Measurements from ENCODE around the gene AMOTL2. TPM values are rescaled to one million over a fixed set of nuclear protein-coding genes. Genes with fewer than 3 reads are reported as not detected.

The AMOTL2 gene
- total RNA-seq, 1 experiment from 2014 or later, result 30.9 TPM

- Histone ChIP-seq H3K18ac (ENCODE audit: insufficient read length, low read depth, low read length) (no peak overlapping the region), H3K27ac (ENCODE audit: insufficient read length, low read depth, low read length) (no peak overlapping the region), H2AFZ (ENCODE audit: low read length) (no peak overlapping the region), H2BK20ac (ENCODE audit: low read depth, low read length, poor library complexity, severe bottlenecking) (no peak overlapping the region), H3K4ac (ENCODE audit: low read depth, low read length) (no peak overlapping the region), H3T11ph (ENCODE audit: low read length) (no peak overlapping the region), H2BK120ac (ENCODE audit: low read depth, low read length, poor library complexity, severe bottlenecking) (no peak overlapping the region), H3K9me3 (ENCODE audit: control insufficient read depth, low read depth, low read length) (no peaks in the 10 kb centered on the region), H3K23me2 (ENCODE audit: insufficient read length, low read depth, low read length, poor library complexity, severe bottlenecking) (no peaks in the 10 kb centered on the region), H4K20me1 (ENCODE audit: control insufficient read depth, insufficient read depth, insufficient read length) (no peaks in the 10 kb centered on the region), H4K91ac (ENCODE audit: insufficient read length, low read depth, low read length) (no peak overlapping the region), H3K79me2 (ENCODE audit: insufficient read depth, low read length) (no peaks in the 10 kb centered on the region), H4K8ac (replicated peaks; ENCODE audit: insufficient read length, low read depth, low read length) (no peak overlapping the region), H2AK5ac (ENCODE audit: insufficient read length, low read length) (no peak overlapping the region), H3K4me2 (ENCODE audit: insufficient read depth, insufficient read length, low read length) (no peak overlapping the region), H3K79me1 (ENCODE audit: insufficient read depth, low read depth, low read length, poor library complexity, severe bottlenecking) (no peaks in the 10 kb centered on the region), H3K23ac (ENCODE audit: insufficient read length, low read depth, low read length) (no peak overlapping the region), H3K9ac (ENCODE audit: extremely low read depth, insufficient read length, low read length) (no peak overlapping the region), H3K56ac (ENCODE audit: insufficient read length, low read depth, low read length) (no peak overlapping the region), H3K14ac (ENCODE audit: insufficient read depth, low read length) (no peak overlapping the region), H2BK5ac (ENCODE audit: insufficient read length, low read length) (no peak overlapping the region), H2BK12ac (ENCODE audit: insufficient read length, low read depth, low read length) (no peak overlapping the region), H4K5ac (ENCODE audit: insufficient read length, low read depth, low read length) (no peak overlapping the region), H3K4me1 (ENCODE audit: insufficient read depth, low read length) (no peaks in the 10 kb centered on the region), H3K27me3 (ENCODE audit: insufficient read depth, low read length) (no peaks in the 10 kb centered on the region), H2BK15ac (ENCODE audit: low read depth, low read length) (no peak overlapping the region)
- no peaks in the 10 kb centered on the region; a peak in 1 of 7 replicates for H3K36me3 Mint-ChIP-seq (ENCODE audit: insufficient read depth in 1 of 3, low read depth in 3 of 3)
- WGBS (ENCODE audit: extremely low coverage, insufficient read length, low lambda C conversion rate), result no CpG with 5 or more reads among the region's 1 CpG
- H3K9me3 Mint-ChIP-seq, result no peaks in the 10 kb centered on the region
- H3K4me1 Mint-ChIP-seq, result peaks cover 5 to 17% of the 10 kb centered on the region in 2 experiments; a peak in 3 of 4 replicates
- TF ChIP-seq CTCF (conservative IDR thresholded peaks at IDR 0.05), result no peak
- peaks cover 7% of the 10 kb centered on the region for H3K27me3 Mint-ChIP-seq (ENCODE audit: low read depth)
- H3K4me3 Mint-ChIP-seq, result no peak overlapping the region
- H3K27ac Mint-ChIP-seq, result peak overlapping the region in 1 of 3 experiments; percentile 68; a peak in 1 of 7 replicates
- DNase-seq, result no peak
Measured at GRCh38 chr3:134340362-134340981, 33.8 kb downstream of the AMOTL2 start.

Data from H9 (cell line).